GM12864 (cell line): ENCODE data around the gene LSM14A.
"Not testable (repeated sequence)": the region's sequence is repeated elsewhere in the genome, so short reads cannot be mapped to it uniquely, and the experiment has no call there.

Source experiments
- DNase-seq: peaks from one replicate; pipeline ENCODE4 v3.0.0-alpha.2; 2011; ENCODE audit warnings: low read depth
- H3K4me3 ChIP-seq: 2 replicates; pipeline ENCODE4 v1.5.1; 2011; ENCODE audit warnings: mild to moderate bottlenecking, low read depth, low read length, control low read depth
- TF ChIP-seq, protein P1 (sequence below): IDR thresholded peaks from 2 replicates; pipeline ENCODE4 v1.5.1; 2011; ENCODE audit warnings: low read depth, mild to moderate bottlenecking, moderate library complexity, low read length, control low read depth, inconsistent platforms; ENCODE audit errors: missing control alignments

LSM14A gene

DNA sequence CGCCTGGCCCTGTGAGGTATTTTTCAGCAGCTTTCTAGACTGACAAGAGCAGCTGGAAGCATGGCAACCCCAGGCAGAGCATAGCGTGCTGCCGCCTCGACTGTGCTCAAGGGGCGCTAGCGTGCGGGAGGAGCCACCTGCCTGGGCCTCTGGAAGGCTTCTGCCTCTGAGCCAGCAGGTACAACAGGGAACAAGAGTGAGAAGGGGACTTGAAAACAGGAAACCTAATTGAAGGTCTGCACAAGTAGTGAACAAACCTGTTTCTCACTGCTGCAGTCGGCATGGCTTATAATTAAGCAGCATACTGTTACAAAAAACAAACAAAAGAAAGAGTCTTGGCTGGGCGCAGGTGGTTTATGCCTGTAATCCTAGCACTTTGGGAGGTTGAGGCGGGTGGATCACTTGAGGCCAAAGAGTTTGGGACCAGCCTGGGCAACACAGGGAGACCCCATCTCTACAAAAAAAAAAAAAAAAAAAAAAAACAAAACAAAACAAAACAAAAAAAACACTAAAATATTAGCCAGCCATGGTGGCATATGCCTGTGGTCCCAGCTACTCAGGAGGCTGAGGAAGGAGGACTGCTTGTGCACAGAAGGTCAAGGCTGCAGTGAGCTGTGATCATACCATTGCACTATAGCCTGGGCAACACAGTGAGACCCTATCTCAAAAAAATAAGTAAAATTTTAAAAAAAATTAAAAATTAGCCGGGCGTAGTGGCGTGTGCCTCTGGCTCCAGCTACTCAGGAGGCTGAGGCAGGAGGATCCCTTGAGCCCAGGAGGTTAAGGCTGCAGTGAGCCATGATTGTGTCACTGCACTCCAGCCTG is 69.4 kb downstream of the LSM14A start:
- H3K4me3 ChIP-seq = no peak overlapping the region
- DNase-seq = no peak
- TF ChIP-seq, protein P1, sequence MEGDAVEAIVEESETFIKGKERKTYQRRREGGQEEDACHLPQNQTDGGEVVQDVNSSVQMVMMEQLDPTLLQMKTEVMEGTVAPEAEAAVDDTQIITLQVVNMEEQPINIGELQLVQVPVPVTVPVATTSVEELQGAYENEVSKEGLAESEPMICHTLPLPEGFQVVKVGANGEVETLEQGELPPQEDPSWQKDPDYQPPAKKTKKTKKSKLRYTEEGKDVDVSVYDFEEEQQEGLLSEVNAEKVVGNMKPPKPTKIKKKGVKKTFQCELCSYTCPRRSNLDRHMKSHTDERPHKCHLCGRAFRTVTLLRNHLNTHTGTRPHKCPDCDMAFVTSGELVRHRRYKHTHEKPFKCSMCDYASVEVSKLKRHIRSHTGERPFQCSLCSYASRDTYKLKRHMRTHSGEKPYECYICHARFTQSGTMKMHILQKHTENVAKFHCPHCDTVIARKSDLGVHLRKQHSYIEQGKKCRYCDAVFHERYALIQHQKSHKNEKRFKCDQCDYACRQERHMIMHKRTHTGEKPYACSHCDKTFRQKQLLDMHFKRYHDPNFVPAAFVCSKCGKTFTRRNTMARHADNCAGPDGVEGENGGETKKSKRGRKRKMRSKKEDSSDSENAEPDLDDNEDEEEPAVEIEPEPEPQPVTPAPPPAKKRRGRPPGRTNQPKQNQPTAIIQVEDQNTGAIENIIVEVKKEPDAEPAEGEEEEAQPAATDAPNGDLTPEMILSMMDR = peak; percentile 75

DNA sequence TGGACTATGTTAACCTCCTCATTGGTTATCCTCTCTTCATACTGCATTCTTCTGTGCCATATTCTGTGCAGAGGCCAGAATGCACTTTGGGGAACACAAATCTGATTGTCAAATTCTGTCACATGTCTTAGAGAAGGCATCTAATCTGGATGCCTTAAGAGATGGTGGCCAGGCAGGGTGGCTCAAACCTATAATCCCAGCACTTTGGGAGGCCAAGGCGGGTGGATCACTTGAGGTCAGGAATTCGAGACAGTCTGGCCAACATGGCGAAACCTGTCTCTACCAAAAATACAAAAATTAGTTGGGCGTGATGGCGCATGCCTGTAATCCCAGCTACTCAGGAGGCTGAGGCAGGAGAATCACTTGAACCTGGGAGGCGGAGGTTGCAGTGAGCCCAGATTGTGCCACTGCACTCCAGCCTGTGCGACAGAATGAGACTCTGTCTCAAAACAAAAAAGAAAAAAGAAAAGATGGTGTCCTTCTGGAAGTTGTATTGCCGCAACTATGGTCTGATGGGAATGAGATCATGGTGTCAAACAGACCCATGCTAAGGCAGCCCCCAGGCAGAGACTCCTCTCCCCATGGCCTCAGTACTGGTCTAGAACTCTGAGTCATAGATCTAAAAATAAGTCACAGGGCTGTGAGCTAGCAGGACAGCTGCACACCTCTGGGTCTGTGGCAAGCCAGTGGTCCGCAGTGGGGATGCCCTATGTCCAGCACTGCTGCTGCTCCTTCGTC is 71.0 kb downstream of the LSM14A start:
- not testable (repeated sequence) for DNase-seq, H3K4me3 ChIP-seq

DNA sequence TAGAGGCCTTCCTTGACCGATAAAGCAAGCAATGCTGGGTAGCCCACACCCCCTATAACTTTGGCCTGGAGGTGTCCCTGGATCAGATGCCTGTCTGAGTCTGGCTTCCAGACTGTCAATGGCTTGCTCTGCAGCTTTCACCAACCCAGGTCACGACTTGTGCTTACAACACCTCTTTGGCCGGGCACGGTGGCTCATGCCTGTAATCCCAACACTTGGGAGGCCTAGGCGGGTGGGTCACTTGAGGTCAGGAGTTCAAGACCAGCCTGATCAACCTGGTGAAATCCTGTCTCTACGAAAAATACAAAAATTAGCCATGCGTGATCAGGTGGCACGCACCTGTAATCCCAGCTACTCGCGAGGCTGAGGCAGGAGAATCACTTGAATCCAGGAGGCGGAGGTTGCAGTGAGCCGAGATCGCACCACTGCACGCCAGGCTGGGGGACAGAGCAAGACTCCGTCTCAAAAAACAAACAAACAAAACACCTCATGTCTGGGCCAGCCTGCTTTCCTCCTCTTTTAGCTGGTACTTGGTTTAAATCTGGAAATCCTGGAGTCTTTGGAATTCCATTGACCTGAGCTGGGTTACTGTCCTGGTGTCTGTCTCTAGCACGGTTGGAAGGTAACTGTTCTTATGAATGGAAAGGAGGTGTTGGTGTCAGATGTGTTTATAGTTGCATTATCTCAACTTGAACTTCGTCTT is 71.7 kb downstream of the LSM14A start:
- no peak overlapping the region for H3K4me3 ChIP-seq
- DNase-seq = no peak
- TF ChIP-seq, protein P1 = no peak

DNA sequence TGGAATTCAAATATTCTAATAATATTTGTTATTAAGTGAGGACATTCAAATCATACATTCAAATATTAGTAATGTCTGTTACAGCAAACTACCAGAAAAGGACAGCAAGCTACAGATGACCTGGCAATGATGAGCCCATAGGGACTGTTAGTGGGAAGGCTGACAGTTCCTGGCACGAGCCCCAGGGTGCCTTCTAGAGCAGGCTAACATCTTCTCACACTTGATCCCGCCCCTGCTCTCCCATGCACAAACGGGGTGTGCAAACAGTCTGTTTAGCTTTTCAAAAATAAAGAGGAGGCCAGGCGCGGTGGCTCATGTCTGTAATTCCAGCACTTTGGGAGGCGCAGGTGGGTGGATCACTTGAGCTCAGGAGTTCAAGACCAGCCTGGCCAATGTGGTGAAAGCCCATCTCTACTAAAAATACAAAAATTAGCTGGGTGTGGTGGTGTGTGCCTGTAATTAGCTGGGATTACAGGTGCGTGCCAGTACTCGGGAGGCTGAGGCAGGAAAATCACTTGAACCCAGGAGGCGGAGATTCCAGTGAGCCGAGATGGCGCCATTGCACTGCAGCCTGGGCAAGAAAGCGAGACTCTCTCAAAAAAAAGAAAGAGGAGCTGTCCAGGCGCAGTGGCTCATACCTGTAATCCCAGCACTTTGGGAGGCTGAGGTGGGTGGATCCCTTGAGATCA is 72.5 kb downstream of the LSM14A start:
- H3K4me3 ChIP-seq = no peak overlapping the region
- TF ChIP-seq, protein P1 = no peak
- no peak for DNase-seq

DNA sequence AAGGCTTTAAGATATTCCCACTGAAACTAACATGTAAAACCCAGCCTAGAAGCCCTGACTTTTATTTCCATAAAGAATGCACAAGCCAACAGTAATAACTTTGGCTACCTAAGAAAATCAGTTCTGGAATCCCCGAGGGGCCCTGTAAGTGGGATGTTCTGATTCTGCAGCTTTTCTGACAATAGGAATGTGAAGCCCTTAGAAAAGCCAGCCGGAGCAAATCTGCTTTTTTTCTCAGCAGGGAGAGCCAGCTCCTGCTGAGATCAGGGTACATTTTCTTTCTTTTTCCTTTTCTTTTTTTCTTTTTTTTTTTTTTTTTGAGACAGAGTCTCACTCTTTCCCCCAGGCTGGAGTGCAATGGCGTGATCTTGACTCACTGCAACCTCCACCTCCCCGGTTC is 74.0 kb downstream of the LSM14A start:
- TF ChIP-seq, protein P1 = no peak
- DNase-seq = no peak
- no peak overlapping the region for H3K4me3 ChIP-seq

DNA sequence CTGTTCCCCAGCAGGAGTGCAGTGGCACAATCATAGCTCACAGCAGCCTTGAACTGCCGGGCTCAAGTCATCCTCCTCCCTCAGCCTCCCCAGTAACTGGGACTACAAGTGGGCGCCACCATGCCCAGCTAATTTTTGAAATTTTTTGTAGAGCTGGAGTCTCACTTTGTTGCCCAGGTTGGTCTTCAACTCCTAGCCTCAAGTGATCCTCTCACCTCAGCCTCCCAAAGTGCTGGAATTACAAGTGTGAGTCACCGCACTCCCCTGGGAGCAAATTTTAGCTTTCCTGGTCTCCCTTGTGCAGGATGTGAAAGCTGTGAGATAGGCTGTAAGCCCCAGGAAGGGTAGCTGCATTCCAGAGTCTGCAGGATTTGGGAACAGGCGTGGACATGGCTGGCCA is 76.6 kb downstream of the LSM14A start:
- TF ChIP-seq, protein P1 = no peak
- no peak overlapping the region for H3K4me3 ChIP-seq
- no peak for DNase-seq

DNA sequence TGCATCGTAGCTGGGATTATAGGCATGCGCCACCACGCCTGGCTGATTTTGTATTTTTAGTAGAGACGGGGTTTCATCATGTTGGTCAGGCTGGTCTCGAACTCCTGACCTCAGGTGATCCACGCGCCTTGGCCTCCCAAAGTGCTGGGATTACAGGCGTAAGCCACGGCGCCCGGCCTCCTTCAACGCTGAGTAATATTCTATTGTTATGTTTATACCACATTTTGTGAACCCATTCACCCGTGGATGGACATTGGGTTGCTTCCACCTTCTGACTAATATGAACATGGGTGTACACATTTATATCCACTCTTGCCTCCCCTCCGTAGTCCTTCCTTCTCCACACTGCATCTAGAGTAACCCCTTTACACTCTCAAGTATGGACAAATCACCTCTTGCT is 80.9 kb downstream of the LSM14A start:
- not testable (repeated sequence) for H3K4me3 ChIP-seq

DNA sequence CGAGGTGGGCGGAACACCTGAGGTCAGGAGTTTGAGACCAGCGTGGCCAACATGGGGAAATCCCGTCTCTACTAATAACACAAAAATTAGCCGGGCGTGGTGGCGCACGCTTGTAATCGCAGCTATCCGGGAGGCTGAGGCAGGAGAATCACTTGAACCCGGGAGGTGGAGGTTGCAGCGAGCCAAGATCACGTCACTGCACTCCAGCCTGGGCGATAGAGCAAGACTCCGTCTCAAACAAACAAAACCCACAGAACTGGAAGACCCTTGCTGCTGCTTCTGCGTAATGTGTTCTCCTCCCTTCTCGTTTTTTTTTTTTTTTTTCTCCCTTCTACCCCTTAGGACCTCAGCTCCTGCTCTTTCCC is 81.4 kb downstream of the LSM14A start:
- H3K4me3 ChIP-seq = peak overlapping the region; percentile 91
- DNase-seq = not testable (repeated sequence)

More for the DNA sequence above, 80.9 kb downstream of the LSM14A start:
- not testable (repeated sequence) for DNase-seq
